Keratinocyte (primary cell): ENCODE measurements around the gene PLXDC1. TPM values are rescaled to one million over a fixed set of nuclear protein-coding genes. Genes with fewer than 3 reads are reported as not detected.

Experiments used
- DNase-seq: peaks from one replicate; pipeline ENCODE4 v3.0.0-alpha.2; 2011; ENCODE audit warnings: low read depth, missing footprints, low spot score
- FAIRE-seq: peaks from 2 replicates; lab custom pipeline; 2011; peaks lifted over from hg19 to GRCh38; lab: Jason Lieb, UNC
- H2AFZ ChIP-seq: 2 replicates; pipeline ENCODE4 v1.6.0; 2012; ENCODE audit warnings: low read length, control low read depth, inconsistent platforms; ENCODE audit not compliant: control insufficient read depth
- H3K27ac ChIP-seq: 2 replicates; pipeline ENCODE4 v1.5.1; 2011; ENCODE audit warnings: low read length; ENCODE audit not compliant: control insufficient read depth, insufficient read depth
- H3K27me3 ChIP-seq: 3 replicates; pipeline ENCODE4 v1.6.0; 2011; ENCODE audit warnings: low read length; ENCODE audit not compliant: control insufficient read depth, insufficient read depth; ENCODE audit errors: extremely low read depth
- H3K36me3 ChIP-seq, 2 experiments: 2 replicates in 1 of 2; 3 replicates in 1 of 2; pipeline ENCODE4 v1.5.1; 2011; ENCODE audit warnings: low read length in 2 of 2, mild to moderate bottlenecking in 1 of 2; ENCODE audit not compliant: control insufficient read depth in 2 of 2, insufficient read depth in 2 of 2; ENCODE audit errors: extremely low read depth in 1 of 2
- H3K4me1 ChIP-seq: 3 replicates; pipeline ENCODE4 v1.5.1; 2011; ENCODE audit warnings: low read length; ENCODE audit not compliant: control insufficient read depth, insufficient read depth; ENCODE audit errors: extremely low read depth
- H3K4me2 ChIP-seq: 3 replicates; pipeline ENCODE4 v1.6.0; 2011; ENCODE audit warnings: low read depth, low read length; ENCODE audit not compliant: control insufficient read depth, insufficient read depth; ENCODE audit errors: extremely low read depth
- H3K4me3 ChIP-seq, 3 experiments: fragments of 200-600 bp in 1 of 3; sonication (generic) in 1 of 3; 2 replicates in 2 of 3; 3 replicates in 1 of 3; pipeline ENCODE4 v1.5.1; 2011 to 2016; ENCODE audit warnings: low read length in 3 of 3, mild to moderate bottlenecking in 3 of 3, control low read depth in 2 of 3, inconsistent platforms in 1 of 3, low read depth in 1 of 3, mixed read lengths in 1 of 3, mixed run types in 1 of 3, moderate library complexity in 1 of 3; ENCODE audit not compliant: control insufficient read depth in 2 of 3, insufficient read depth in 2 of 3; ENCODE audit errors: extremely low read depth in 1 of 3
- H3K79me2 ChIP-seq: 2 replicates; pipeline ENCODE4 v1.6.0; 2012; ENCODE audit warnings: low read length; ENCODE audit not compliant: control insufficient read depth, insufficient read depth
- H3K9ac ChIP-seq: 3 replicates; pipeline ENCODE4 v1.6.0; 2011; ENCODE audit warnings: low read length; ENCODE audit not compliant: control insufficient read depth, insufficient read depth; ENCODE audit errors: extremely low read depth
- H3K9me1 ChIP-seq: 3 replicates; pipeline ENCODE4 v1.6.0; 2011; ENCODE audit warnings: low read length; ENCODE audit not compliant: control insufficient read depth, insufficient read depth; ENCODE audit errors: extremely low read depth
- H3K9me3 ChIP-seq: 2 replicates; pipeline ENCODE4 v1.5.1; 2012; ENCODE audit warnings: low read depth, low read length; ENCODE audit not compliant: control insufficient read depth
- H4K20me1 ChIP-seq: 3 replicates; pipeline ENCODE4 v1.6.0; 2011; ENCODE audit warnings: low read length; ENCODE audit not compliant: control insufficient read depth, insufficient read depth; ENCODE audit errors: extremely low read depth
- EZH2 ChIP-seq: IDR thresholded peaks from one replicate; pipeline ENCODE4 v1.6.1; 2012; ENCODE audit warnings: inconsistent platforms, mild to moderate bottlenecking, low read length, moderate library complexity
- dilution Hi-C: fragments of 300-500 bp; cut with MboI; formaldehyde crosslinking; loops from one replicate; pipeline ENCODE4 v1.7.0; 2020; ENCODE audit warnings: low sequenced_read_pairs; ENCODE audit not compliant: extremely low pct_ligation_motif_present
- polyA plus RNA-seq, 5 experiments: library from polyadenylated mRNA; depleted of rRNA in 3 of 5; stranded (reverse) in 3 of 5; stranded (forward) in 1 of 5; unstranded in 1 of 5; fragments of >200 nt; gene quantifications; 1 replicate in 1 of 5; 2 replicates in 3 of 5; 3 replicates in 1 of 5; pipeline versions ENCODE4 v1.2.1 to v1.2.3, GENCODE V29; 2011 to 2012; ENCODE audit warnings: missing spikeins in 2 of 5, low read depth in 1 of 5, low replicate concordance in 1 of 5
- TF ChIP-seq, protein P1 (sequence below), 3 experiments: IDR thresholded peaks in 1 of 3; conservative IDR thresholded peaks in 1 of 3; optimal IDR thresholded peaks in 1 of 3; 2 replicates in 2 of 3; 3 replicates in 1 of 3; pipeline versions ENCODE3 to v1.5.1; 2011; ENCODE audit warnings: low read length in 3 of 3, mild to moderate bottlenecking in 3 of 3, moderate library complexity in 2 of 3, control low read depth in 1 of 3, inconsistent platforms in 1 of 3; ENCODE audit not compliant: insufficient read depth in 2 of 3; ENCODE audit errors: extremely low read depth in 1 of 3

PLXDC1 gene
- polyA plus RNA-seq, 1 donor (not counting 4 experiments of a cell fraction or from before 2014, with no cell fraction given) = 0.35 TPM

DNA sequence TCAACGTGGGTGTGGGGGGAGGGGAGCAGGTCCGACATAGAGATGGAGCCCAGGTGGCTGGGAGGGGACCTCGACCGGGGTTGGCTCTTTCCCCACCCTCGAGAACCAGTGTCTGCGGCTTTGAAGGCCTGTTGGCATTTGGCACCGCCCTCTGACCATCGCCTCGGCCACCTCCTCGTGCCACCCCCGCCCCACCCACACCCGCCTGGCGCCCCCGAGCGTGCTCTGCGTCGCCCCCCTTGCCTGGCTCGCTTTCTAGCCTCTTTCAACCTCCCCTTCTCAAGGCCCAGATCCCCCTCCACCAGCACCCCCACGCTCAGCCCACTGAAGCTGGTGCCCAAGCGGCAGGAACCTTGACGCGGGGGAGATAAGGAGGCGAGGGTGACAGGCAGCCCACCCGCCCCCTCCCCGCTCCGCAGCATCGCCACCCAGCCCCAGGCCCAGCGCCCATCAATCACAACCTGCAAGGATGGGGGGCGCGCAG lies 45.4 kb upstream of the PLXDC1 start:
- Histone ChIP-seq H3K27ac (no peak overlapping the region), H3K4me3 (peak overlapping the region; percentile 65 to 75 (median 72)), H3K4me2 (peak overlapping the region; percentile 80), H2AFZ (peak overlapping the region; percentile 52), H3K79me2 (peaks cover 40% of the 10 kb centered on the region), H3K9me1 (no peaks in the 10 kb centered on the region), H3K9me3 (no peaks in the 10 kb centered on the region), H3K27me3 (no peaks in the 10 kb centered on the region), H3K4me1 (peaks cover 19% of the 10 kb centered on the region), H4K20me1 (no peaks in the 10 kb centered on the region), H3K36me3 (peaks cover under 1 to 14% of the 10 kb centered on the region in 2 experiments), H3K9ac (peak overlapping the region; percentile 66)
- FAIRE-seq (no peak), DNase-seq (no peak)
- dilution Hi-C loops = no loop called here
- TF ChIP-seq, protein P1, sequence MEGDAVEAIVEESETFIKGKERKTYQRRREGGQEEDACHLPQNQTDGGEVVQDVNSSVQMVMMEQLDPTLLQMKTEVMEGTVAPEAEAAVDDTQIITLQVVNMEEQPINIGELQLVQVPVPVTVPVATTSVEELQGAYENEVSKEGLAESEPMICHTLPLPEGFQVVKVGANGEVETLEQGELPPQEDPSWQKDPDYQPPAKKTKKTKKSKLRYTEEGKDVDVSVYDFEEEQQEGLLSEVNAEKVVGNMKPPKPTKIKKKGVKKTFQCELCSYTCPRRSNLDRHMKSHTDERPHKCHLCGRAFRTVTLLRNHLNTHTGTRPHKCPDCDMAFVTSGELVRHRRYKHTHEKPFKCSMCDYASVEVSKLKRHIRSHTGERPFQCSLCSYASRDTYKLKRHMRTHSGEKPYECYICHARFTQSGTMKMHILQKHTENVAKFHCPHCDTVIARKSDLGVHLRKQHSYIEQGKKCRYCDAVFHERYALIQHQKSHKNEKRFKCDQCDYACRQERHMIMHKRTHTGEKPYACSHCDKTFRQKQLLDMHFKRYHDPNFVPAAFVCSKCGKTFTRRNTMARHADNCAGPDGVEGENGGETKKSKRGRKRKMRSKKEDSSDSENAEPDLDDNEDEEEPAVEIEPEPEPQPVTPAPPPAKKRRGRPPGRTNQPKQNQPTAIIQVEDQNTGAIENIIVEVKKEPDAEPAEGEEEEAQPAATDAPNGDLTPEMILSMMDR (optimal IDR thresholded peaks at IDR 0.05 in 1 of 3, IDR thresholded peaks at IDR 0.05 in 1 of 3, conservative IDR thresholded peaks at IDR 0.05 in 1 of 3; ENCODE audit: extremely low read depth in 1 of 3, insufficient read depth in 2 of 3, low read length in 3 of 3) = no peak
- TF ChIP-seq EZH2 = no peak

GRCh38 chr17:39196241-39196807 lies 44.9 kb upstream of the PLXDC1 start:
- Histone ChIP-seq H3K4me3 (peak overlapping the region; percentile 53 to 75 (median 58)), H2AFZ (no peak overlapping the region), H3K4me1 (peaks cover 15% of the 10 kb centered on the region), H3K79me2 (peaks cover 35% of the 10 kb centered on the region), H3K27me3 (no peaks in the 10 kb centered on the region), H3K9me1 (no peaks in the 10 kb centered on the region), H3K9ac (peak overlapping the region; percentile 39), H3K27ac (no peak overlapping the region), H3K36me3 (peaks cover 2 to 17% of the 10 kb centered on the region in 2 experiments), H3K4me2 (peak overlapping the region; percentile 80), H3K9me3 (no peaks in the 10 kb centered on the region), H4K20me1 (no peaks in the 10 kb centered on the region)
- DNase-seq (no peak), FAIRE-seq (no peak)
- TF ChIP-seq EZH2 = no peak
- TF ChIP-seq, protein P1 (optimal IDR thresholded peaks at IDR 0.05 in 1 of 3, IDR thresholded peaks at IDR 0.05 in 1 of 3, conservative IDR thresholded peaks at IDR 0.05 in 1 of 3; ENCODE audit: extremely low read depth in 1 of 3, insufficient read depth in 2 of 3, low read length in 3 of 3) = no peak
- dilution Hi-C loops = no loop called here
